GM21447 (cell line): ENCODE measurements around the gene OPCML.

Source experiments
- ATAC-seq: cut with Tn5 transposase; IDR thresholded peaks from one replicate; pipeline ENCODE4 v1.9.1; 2021; ENCODE audit not compliant: unreplicated experiment

The OPCML gene

GRCh38 chr11:132590986-132591385, 941.3 kb downstream of the OPCML start:
- no peak for ATAC-seq

DNA sequence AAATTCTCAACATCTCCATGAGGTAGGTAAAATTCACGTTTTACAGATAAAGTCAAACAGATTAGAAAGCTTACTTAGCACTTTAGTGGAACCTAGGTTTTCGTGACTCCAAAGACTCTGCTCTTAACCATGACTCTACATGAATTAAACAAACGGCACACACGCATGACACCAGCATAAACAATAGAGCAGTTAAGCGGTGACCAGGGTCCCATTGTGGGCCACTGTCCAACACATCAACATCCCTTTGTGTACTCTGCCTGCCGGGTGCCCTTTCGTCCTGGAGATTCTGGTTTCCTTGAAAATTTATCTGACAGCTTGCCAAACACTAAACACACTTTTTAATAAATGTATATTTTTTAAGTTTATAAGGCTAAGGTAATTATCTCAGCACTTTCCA, 941.7 kb downstream of the OPCML start:
- no peak for ATAC-seq

DNA sequence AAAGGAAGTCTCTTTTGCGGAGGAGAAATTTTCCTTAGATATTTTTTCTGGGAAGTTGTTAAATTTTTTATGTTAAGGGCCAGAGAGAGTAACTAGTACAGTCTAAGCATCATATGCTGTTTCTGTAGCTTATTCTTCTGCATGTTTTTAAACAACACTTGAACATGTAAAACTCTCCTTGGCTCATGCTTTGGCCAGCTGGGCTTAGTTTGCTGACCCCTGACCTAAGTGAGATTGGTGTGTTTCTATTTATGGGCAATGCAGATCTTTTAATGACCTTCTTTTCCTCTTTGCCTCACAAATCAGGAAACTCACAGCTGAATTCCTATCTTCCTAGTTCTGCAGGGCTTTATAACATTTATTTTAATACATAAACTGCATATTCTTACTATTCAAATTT, 942.5 kb downstream of the OPCML start:
- ATAC-seq = no peak

GRCh38 chr11:132588366-132588765, 943.9 kb downstream of the OPCML start:
- ATAC-seq = no peak

DNA sequence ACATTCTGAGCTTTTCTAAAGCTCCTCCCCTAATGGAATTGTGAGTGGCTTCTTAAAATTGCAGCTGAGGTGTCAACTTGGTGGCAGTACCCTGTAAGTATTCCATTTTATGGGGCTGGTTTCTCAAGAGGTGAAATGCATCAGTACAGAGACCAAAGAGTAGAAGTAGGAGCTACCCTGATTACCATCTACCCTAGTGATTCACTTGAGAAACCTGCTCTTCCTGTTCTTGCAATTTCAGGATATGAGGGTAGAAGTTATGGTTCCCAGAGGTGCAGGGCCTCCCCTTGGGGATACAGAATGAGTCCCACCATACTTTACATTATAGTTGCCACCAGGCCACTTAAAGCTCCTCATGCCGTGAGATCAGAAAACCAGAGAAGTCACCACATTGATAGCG, 944.6 kb downstream of the OPCML start:
- no peak for ATAC-seq

GRCh38 chr11:132586801-132587200, 945.5 kb downstream of the OPCML start:
- ATAC-seq = no peak

DNA sequence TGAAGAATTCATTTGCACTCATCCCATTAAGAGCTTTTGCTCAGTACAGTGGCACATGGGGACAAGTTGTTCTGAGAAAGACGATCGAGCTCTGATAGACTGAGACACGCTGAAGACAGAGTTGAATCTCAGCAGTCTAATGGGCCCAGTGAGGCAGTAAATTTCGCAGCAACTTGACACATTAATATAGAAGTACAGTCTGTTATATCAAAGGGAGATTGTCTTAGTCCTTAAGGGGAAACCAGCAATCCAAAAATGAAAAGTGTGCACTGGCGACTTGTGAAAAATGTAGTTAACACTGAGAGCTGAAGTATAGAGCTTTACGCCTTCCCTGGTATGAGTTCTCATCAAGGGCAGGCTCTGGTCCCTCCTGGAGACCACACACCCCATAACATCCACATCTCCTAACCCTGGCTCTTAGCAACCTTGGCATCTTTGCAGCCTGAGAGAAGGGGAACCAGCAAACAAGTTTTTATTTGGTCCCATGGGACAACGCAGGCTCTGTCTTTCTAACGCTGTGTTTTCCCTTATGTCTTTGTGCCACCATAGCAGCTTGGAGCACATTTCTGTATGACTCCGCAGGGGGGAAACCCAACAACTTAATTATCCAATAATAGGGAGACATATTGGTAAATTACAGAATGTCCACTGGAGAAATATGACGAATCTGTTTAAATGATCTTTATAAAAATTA, 952.5 kb downstream of the OPCML start:
- no peak for ATAC-seq

DNA sequence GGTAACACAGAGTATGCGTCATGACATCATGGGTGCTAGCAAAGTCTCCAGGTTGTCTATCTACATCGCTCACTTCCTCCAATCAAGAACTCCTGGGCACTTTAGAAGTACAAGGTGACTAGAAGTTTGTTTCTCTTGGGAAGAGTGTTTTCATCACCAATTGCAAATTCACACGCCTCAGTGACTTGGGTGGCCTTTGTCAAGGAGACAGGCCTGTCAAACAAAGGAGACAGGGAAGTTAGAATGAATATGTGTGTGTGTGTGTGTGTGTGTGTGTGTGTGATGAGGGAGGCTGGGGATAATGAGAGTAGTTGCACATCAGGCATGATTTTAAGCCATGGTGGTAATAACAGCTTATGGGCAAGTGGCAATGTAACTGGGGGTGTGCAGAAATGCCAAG, 953.2 kb downstream of the OPCML start:
- no peak for ATAC-seq

GRCh38 chr11:132578580-132578979, 953.7 kb downstream of the OPCML start:
- ATAC-seq = no peak

DNA sequence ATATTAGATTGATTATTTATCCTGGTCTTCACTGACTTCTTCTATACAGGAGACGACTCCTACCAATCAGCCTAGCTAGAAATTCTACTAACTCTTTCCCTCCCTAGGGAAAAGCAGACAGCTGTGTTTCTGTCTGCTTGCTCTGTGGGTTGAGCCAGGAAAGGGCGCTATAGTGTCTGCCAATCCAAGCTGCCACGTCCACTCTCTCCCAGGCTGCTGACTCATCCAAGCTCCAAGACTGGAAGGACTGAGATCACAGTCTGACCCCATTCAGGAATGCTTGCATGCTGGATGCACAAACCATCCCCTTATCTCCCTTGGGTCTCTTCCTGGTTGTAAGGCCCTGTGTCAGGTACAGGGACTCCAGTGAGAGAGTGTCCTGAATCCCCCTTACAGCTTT, 955.6 kb downstream of the OPCML start:
- no peak for ATAC-seq

DNA sequence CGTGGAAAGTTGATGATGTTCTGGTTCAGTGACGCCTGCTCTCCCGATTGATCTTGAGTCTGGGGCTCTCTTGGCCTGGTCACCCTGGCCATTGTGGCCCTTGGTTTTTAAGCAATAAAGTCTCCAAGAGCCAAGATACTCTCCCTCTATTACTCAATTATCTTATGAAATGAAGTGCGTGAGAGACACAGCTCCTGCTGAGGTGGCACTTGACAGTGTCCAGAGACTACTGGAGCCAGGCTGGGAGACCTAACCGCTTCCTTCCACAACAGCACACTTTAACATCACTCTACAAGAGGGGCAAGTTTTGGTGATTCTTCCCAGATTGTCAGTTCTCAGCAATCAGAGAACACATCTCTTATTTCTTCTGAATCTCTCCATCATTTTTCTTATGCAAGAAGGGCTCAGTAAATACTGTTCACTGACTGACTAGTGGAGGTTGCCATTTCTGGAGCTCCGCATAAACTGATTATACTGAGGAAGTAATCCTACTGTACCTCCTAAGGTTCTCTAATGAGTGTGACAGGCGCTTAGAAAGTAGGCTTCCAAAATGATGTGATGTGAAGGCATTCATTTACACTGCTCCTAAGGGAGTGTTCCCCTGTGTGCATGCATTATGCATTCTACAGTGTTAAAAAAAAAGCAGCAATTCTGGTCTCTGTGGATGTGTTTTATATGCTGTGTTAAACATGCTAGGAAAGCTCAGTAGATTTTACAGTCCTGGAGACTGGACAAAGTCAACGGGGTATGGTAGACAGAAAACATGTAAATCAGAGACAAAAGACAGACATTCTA, 968.0 kb downstream of the OPCML start:
- no peak for ATAC-seq

- no peak for ATAC-seq
Measured at GRCh38 chr11:132563050-132563449, 969.3 kb downstream of the OPCML start.

DNA sequence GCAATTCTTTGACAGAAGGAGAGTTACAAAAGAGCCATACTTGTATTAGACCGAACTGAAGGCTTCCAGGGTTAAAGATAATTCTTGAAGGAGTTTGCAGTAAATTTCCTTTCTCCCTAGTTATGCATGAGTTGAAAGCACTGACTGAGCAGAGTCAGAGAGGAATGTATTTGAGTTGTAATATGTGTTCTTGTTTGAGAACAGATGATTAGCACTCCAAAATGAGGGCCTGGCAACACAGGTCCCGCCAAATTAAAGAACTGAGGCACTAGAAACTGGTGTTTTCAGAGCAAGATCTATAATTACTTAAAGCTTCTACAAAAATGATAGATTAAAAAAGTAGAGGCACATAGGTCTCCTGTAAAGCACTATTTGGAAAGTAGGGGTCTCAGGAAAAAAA, 970.4 kb downstream of the OPCML start:
- ATAC-seq = no peak

DNA sequence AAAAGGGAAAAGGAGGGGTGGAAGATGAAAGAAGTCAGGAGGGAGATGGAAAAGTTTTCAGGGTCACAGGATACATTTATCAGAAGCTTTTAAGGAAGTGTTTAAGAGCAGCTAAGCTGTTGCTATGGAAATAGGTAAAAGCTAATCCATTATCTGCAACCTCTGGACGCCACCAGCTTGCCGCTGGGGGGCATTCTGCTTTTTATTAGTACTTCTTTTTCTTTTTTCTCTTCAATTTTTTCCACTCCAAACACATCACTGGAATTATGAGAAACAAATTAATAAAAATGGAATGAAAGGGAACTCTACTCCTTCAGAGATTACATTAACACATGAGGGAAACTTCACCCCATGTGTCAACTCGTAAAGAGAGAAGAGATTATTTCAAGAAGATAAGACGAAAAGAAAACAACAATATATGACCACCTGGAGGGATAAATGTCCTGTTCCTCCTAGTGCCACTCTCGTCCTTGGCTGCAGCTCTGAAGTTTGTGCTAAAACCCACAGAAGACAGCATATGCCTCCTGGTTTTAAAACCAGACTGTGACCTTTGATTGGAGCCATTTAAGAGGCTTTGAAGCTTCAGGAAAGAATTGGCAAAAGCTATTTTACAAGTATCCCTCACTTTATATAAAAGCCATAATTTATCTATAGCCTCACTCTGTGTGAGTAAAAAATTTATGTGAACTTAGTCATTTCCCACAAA, 972.8 kb downstream of the OPCML start:
- ATAC-seq = no peak

GRCh38 chr11:132556316-132556715, 976.0 kb downstream of the OPCML start:
- no peak for ATAC-seq

DNA sequence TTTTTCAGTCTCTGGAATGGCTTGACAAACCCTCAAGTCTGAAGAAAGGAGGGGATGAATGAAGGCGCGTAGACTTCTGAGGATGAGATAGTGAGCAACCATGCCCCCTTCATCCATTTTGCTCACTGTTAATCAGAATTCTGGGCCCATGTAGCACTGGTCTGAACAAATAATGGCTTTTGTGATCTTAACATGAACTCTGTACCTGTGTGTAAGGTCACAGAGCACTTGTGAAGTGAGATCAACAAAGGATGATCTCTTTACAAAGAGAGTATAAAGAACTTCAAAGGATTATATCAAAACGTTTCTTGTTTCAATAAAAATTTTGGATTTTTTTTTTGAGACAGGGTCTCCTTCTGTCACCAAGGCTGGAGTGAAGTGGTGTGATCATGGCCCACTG, 976.7 kb downstream of the OPCML start:
- ATAC-seq = no peak

DNA sequence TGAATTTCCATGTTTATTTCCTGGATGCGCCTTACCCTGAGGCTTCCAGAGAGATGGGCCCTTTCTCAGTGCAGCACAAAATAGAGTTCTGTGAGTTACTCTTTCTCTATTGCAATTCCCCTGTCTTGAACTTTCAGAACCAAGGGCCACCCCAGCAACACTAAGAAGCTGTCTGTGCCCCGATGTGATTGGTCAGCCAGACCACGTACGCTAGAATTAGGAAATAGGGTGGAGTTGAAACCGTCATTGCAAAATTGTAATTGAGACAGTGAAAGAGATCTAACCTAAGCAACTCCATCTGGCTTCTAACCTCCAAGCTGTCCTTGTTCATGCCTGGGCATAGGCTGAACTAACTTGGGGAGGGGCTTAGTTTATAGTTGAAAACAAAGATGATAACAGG, 981.3 kb downstream of the OPCML start:
- no peak for ATAC-seq

GRCh38 chr11:132549561-132549960, 982.7 kb downstream of the OPCML start:
- ATAC-seq = no peak

GRCh38 chr11:132549001-132549400, 983.3 kb downstream of the OPCML start:
- no peak for ATAC-seq

GRCh38 chr11:132544007-132544406, 988.3 kb downstream of the OPCML start:
- ATAC-seq = no peak

- no peak for ATAC-seq
Measured at GRCh38 chr11:132541794-132542193, 990.5 kb downstream of the OPCML start.

- no peak for ATAC-seq
Measured at GRCh38 chr11:132540581-132540980, 991.7 kb downstream of the OPCML start.
